Karpas-422 (cell line): ENCODE measurements around the gene EIF4G2. TPM values are rescaled to one million over a fixed set of nuclear protein-coding genes. Genes with fewer than 3 reads are reported as not detected.
A peak's percentile ranks its signal among the peaks of the same experiment; 100 is the strongest.
"Not testable (repeated sequence)": the region's sequence is repeated elsewhere in the genome, so short reads cannot be mapped to it uniquely, and the experiment has no call there.

ENCODE experiments used
- DNase-seq: peaks from one replicate; pipeline ENCODE4 v3.0.0-alpha.2; 2015
- H2AFZ ChIP-seq: fragments of 200-600 bp; sonication (generic); 2 replicates; pipeline ENCODE4 v1.6.1; 2014; ENCODE audit warnings: antibody characterized with exemption, low read length, mixed read lengths
- H3K27ac ChIP-seq: fragments of 200-600 bp; sonication (generic); 2 replicates; pipeline ENCODE4 v1.5.1; 2014; ENCODE audit warnings: mild to moderate bottlenecking, low read length, moderate library complexity
- H3K27me3 ChIP-seq: fragments of 200-600 bp; sonication (generic); 2 replicates; pipeline ENCODE4 v1.6.1; 2014; ENCODE audit warnings: low read length, mixed read lengths
- H3K36me3 ChIP-seq: fragments of 200-600 bp; sonication (generic); 2 replicates; pipeline ENCODE4 v1.6.1; 2014; ENCODE audit warnings: low read length, mixed read lengths; ENCODE audit not compliant: insufficient read depth
- H3K4me1 ChIP-seq: fragments of 200-600 bp; sonication (generic); 2 replicates; pipeline ENCODE4 v1.6.1; 2014; ENCODE audit warnings: mild to moderate bottlenecking, low read length, mixed read lengths
- H3K4me2 ChIP-seq: fragments of 200-600 bp; sonication (generic); 2 replicates; pipeline ENCODE4 v1.6.1; 2014; ENCODE audit warnings: low read length, low read depth, mild to moderate bottlenecking; ENCODE audit not compliant: poor library complexity, severe bottlenecking
- H3K4me3 ChIP-seq: fragments of 200-600 bp; sonication (generic); 2 replicates; pipeline ENCODE4 v1.5.1; 2014; ENCODE audit warnings: mild to moderate bottlenecking, antibody characterized with exemption, low read length, mixed read lengths
- H3K79me2 ChIP-seq: fragments of 200-600 bp; sonication (generic); 2 replicates; pipeline ENCODE4 v1.6.1; 2014; ENCODE audit warnings: mild to moderate bottlenecking, low read length, mixed read lengths
- H3K9ac ChIP-seq: fragments of 200-600 bp; sonication (generic); 2 replicates; pipeline ENCODE4 v1.6.0; 2014; ENCODE audit warnings: low read length
- H3K9me2 ChIP-seq: fragments of 200-600 bp; sonication (generic), shearing (Covaris generic); replicated peaks from 2 replicates; pipeline ENCODE4 v1.6.0; 2014; ENCODE audit warnings: mild to moderate bottlenecking, low read length, moderate library complexity; ENCODE audit not compliant: insufficient read depth
- H3K9me3 ChIP-seq: fragments of 300-700, 200-600 bp; sonication (generic); 2 replicates; pipeline ENCODE4 v1.6.1; 2014; ENCODE audit warnings: low read length, mixed read lengths
- H4K20me1 ChIP-seq: fragments of 200-600 bp; sonication (generic); 2 replicates; pipeline ENCODE4 v1.6.1; 2014; ENCODE audit warnings: mild to moderate bottlenecking, antibody characterized with exemption, low read length, low read depth; ENCODE audit not compliant: insufficient read depth
- total RNA-seq: library from RNA; depleted of rRNA; stranded (reverse); fragments of >200 nt; shearing (Covaris generic); gene quantifications from 2 replicates; pipeline ENCODE4 v1.2.3, GENCODE V29; 2014; ENCODE audit warnings: low replicate concordance

The EIF4G2 gene
- total RNA-seq, 1 experiment from 2014 or later, result 548 TPM

GRCh38 chr11:10823152-10823579 lies 14.4 kb upstream of the EIF4G2 start:
- Histone ChIP-seq H3K79me2 (no peaks in the 10 kb centered on the region), H4K20me1 (no peaks in the 10 kb centered on the region), H3K4me1 (peaks cover 15% of the 10 kb centered on the region), H3K4me2 (no peak overlapping the region), H3K9ac (no peak overlapping the region), H3K27ac (no peak overlapping the region), H2AFZ (no peak overlapping the region), H3K9me3 (no peaks in the 10 kb centered on the region), H3K9me2 (no peaks in the 10 kb centered on the region), H3K36me3 (no peaks in the 10 kb centered on the region), H3K27me3 (no peaks in the 10 kb centered on the region), H3K4me3 (no peak overlapping the region)
- DNase-seq, result no peak

- H3K79me2 ChIP-seq, H3K4me2 ChIP-seq, H3K9me2 ChIP-seq, H3K27ac ChIP-seq, H3K27me3 ChIP-seq, H3K9me3 ChIP-seq, H2AFZ ChIP-seq, H3K36me3 ChIP-seq, DNase-seq, H3K4me3 ChIP-seq, H3K9ac ChIP-seq, H4K20me1 ChIP-seq: not testable (repeated sequence)
- peaks cover 15% of the 10 kb centered on the region for H3K4me1 ChIP-seq
These were observed 13.8 kb upstream of the EIF4G2 start for GRCh38 chr11:10822491-10822890.

GRCh38 chr11:10818594-10818993 lies 9.9 kb upstream of the EIF4G2 start:
- H3K79me2 ChIP-seq, result no peaks in the 10 kb centered on the region
- H4K20me1 ChIP-seq, result no peaks in the 10 kb centered on the region
- no peaks in the 10 kb centered on the region for H3K9me2 ChIP-seq
- H3K9me3 ChIP-seq, result no peaks in the 10 kb centered on the region
- H3K4me1 ChIP-seq, result no peaks in the 10 kb centered on the region
- no peaks in the 10 kb centered on the region for H3K36me3 ChIP-seq
- no peak overlapping the region for H2AFZ ChIP-seq
- no peak overlapping the region for H3K27ac ChIP-seq
- no peak overlapping the region for H3K4me3 ChIP-seq
- H3K9ac ChIP-seq, result no peak overlapping the region
- H3K4me2 ChIP-seq, result no peak overlapping the region
- no peaks in the 10 kb centered on the region for H3K27me3 ChIP-seq
- no peak for DNase-seq

DNA sequence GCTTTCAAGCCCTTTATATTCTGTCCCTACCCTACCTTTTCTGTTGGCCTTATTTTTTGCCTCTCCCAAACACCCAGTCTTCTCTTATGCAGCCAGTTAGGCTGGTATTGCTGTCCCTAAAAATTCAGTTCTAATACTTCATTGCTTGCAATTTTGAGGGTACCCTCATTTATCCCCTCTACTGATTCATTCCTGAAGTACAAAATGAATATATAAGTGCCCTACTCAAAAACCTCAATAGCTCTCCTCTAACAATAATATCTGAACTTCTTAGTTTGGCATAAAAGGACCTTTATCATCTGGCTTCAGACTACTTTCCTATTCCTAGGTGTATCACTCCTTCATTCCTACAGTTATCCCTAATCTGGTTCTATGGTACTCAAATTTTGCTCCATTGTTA lies 5.2 kb upstream of the EIF4G2 start:
- no peak overlapping the region for H3K4me2 ChIP-seq
- H3K27ac ChIP-seq, result no peak overlapping the region
- no peak overlapping the region for H3K9ac ChIP-seq
- DNase-seq, result no peak
- H3K4me1 ChIP-seq, result peaks cover 16% of the 10 kb centered on the region
- no peaks in the 10 kb centered on the region for H3K9me2 ChIP-seq
- H4K20me1 ChIP-seq, result no peaks in the 10 kb centered on the region
- H3K36me3 ChIP-seq, result no peaks in the 10 kb centered on the region
- H3K79me2 ChIP-seq, result no peaks in the 10 kb centered on the region
- no peak overlapping the region for H3K4me3 ChIP-seq
- H3K9me3 ChIP-seq, result no peaks in the 10 kb centered on the region
- no peaks in the 10 kb centered on the region for H3K27me3 ChIP-seq
- H2AFZ ChIP-seq, result no peak overlapping the region

- peak; percentile 67 for DNase-seq
- Histone ChIP-seq H4K20me1 (peaks cover 16% of the 10 kb centered on the region; the same call in 1 of the 2 replicates), H3K9me3 (no peaks in the 10 kb centered on the region), H3K4me3 (peak overlapping the region; percentile 91), H3K27ac (peak overlapping the region; percentile 53), H3K9me2 (no peaks in the 10 kb centered on the region), H3K9ac (peak overlapping the region; percentile 88), H3K27me3 (no peaks in the 10 kb centered on the region), H3K79me2 (peaks cover 28% of the 10 kb centered on the region), H3K36me3 (peaks cover 29% of the 10 kb centered on the region), H2AFZ (peak overlapping the region; percentile 95), H3K4me2 (peak overlapping the region; percentile 93), H3K4me1 (peaks cover 29% of the 10 kb centered on the region)
These were observed 841 bp upstream of the EIF4G2 start for GRCh38 chr11:10809373-10810160.

DNA sequence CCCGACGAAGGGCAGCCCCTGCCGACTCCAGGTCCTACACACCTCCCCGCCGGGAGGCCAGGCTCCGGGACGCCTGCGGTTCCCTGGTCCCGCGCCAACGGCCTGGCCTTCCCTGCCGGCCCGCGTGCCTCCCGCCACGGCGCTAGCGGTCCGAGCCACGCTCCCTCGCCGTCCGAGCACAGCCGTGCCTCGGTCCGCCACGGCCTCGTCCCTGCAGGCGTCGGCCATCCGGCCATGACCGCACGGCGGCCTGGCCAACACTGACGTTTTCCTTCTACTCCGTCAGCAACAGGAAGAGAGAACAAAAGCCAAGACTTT lies 532 bp downstream of the EIF4G2 start:
- Histone ChIP-seq H3K4me2 (peak overlapping the region; percentile 93), H3K79me2 (peaks cover 28% of the 10 kb centered on the region), H3K4me3 (peak overlapping the region; percentile 91), H3K36me3 (peaks cover 43% of the 10 kb centered on the region), H3K27ac (peak overlapping the region; percentile 86), H3K9me3 (no peaks in the 10 kb centered on the region), H3K4me1 (peaks cover 29% of the 10 kb centered on the region), H4K20me1 (peaks cover 16% of the 10 kb centered on the region; the same call in 1 of the 2 replicates), H3K9ac (peak overlapping the region; percentile 98), H2AFZ (no peak overlapping the region), H3K9me2 (no peaks in the 10 kb centered on the region), H3K27me3 (no peaks in the 10 kb centered on the region)
- no peak for DNase-seq

DNA sequence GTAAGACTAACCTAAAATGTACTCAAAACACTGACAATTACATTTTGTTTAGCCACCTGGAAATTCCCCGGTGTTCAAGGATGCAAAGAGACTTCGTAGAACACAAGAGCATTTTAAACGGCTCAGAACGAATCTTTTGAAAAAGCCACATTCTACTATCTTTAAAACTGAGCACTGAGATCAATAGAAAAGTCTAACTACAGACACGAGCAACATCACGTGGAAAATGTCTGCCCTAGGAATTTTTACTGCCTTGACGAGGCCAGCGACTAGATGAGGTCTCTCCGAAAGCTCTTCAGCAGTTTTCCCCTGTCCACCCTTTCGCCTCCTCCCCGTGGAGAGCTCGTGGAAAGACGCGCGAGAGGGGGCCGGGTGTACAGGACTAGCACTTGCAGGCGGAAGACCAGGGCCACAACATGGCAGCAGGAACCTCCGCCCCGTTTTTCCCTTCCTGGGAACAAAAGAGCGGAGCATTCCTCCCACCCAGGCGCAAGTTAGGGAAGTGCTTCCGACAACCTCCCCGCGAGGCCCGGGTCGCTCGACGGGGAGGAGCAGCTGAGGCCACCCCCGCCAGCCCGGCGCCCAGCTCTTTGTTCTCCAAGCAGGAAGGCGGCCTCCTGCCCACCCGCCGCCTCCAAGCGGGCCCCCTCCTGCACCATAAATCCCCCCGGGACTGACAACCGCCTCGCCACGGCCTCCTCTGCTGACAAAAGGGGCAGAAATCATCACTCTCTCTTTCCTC lies 1.1 kb downstream of the EIF4G2 start:
- H3K9me3 ChIP-seq, result no peaks in the 10 kb centered on the region
- no peaks in the 10 kb centered on the region for H3K27me3 ChIP-seq
- H3K4me1 ChIP-seq, result peaks cover 29% of the 10 kb centered on the region
- DNase-seq, result peak; percentile 58
- H3K9ac ChIP-seq, result peak overlapping the region; percentile 98
- H3K4me3 ChIP-seq, result peak overlapping the region; percentile 91
- H3K36me3 ChIP-seq, result peaks cover 48% of the 10 kb centered on the region
- H4K20me1 ChIP-seq, result peaks cover 16% of the 10 kb centered on the region; the same call in 1 of the 2 replicates
- peaks cover 28% of the 10 kb centered on the region for H3K79me2 ChIP-seq
- peak overlapping the region; percentile 93 for H3K4me2 ChIP-seq
- H3K27ac ChIP-seq, result peak overlapping the region; percentile 86
- H3K9me2 ChIP-seq, result no peaks in the 10 kb centered on the region
- H2AFZ ChIP-seq, result no peak overlapping the region

- H3K27ac ChIP-seq, result no peak overlapping the region
- peaks cover 26% of the 10 kb centered on the region for H3K4me1 ChIP-seq
- no peak overlapping the region for H3K4me3 ChIP-seq
These were observed 2.5 kb downstream of the EIF4G2 start for GRCh38 chr11:10806206-10806605.

More at GRCh38 chr11:10806206-10806605, 2.5 kb downstream of the EIF4G2 start:
- Histone ChIP-seq H3K36me3 (peaks cover 63% of the 10 kb centered on the region), H3K9me2 (no peaks in the 10 kb centered on the region), H3K27me3 (no peaks in the 10 kb centered on the region), H2AFZ (no peak overlapping the region), H4K20me1 (peaks cover 25% of the 10 kb centered on the region; the same call in 1 of the 2 replicates), H3K9me3 (no peaks in the 10 kb centered on the region), H3K9ac (no peak overlapping the region), H3K79me2 (peaks cover 28% of the 10 kb centered on the region), H3K4me2 (no peak overlapping the region)
- no peak for DNase-seq
